NCI-H2196 treated with DMSO at 0.1 percent for 48 hours (cell line): ENCODE measurements around the gene PGGHG.
"Not testable (repeated sequence)": the region's sequence is repeated elsewhere in the genome, so short reads cannot be mapped to it uniquely, and the experiment has no call there.

ENCODE experiments used
- DNase-seq: peaks from one replicate; lab custom pipeline; 2025; ENCODE audit not compliant: unreplicated experiment; lab: John Stamatoyannopoulos, UW

The PGGHG gene

GRCh38 chr11:268716-269145, 20.2 kb upstream of the PGGHG start:
- DNase-seq: not testable (repeated sequence)

- no peak for DNase-seq
Measured at GRCh38 chr11:269146-269890, 19.6 kb upstream of the PGGHG start.

GRCh38 chr11:270451-271318, 18.2 kb upstream of the PGGHG start:
- no peak for DNase-seq

- no peak for DNase-seq
Measured at GRCh38 chr11:271319-271715, 17.6 kb upstream of the PGGHG start.

- no peak for DNase-seq
Measured at GRCh38 chr11:272195-272930, 16.6 kb upstream of the PGGHG start.

GRCh38 chr11:272931-273198, 16.1 kb upstream of the PGGHG start:
- DNase-seq: no peak

GRCh38 chr11:276219-276618, 12.7 kb upstream of the PGGHG start:
- DNase-seq: no peak

- no peak for DNase-seq
Measured at GRCh38 chr11:278001-278951, 10.7 kb upstream of the PGGHG start, which contains the start of gene NLRP6. NLRP6 (plus strand) TSS chr11:278407; CDS start chr11:278570, 163 bp downstream.

GRCh38 chr11:279040-279965, 9.6 kb upstream of the PGGHG start:
- no peak for DNase-seq

- DNase-seq: peak; percentile 41
Measured at GRCh38 chr11:279966-280705, 8.8 kb upstream of the PGGHG start.

- DNase-seq: no peak
Measured at GRCh38 chr11:280706-281485, 8.0 kb upstream of the PGGHG start.

GRCh38 chr11:281486-282161, 7.3 kb upstream of the PGGHG start:
- no peak for DNase-seq

- no peak for DNase-seq
Measured at GRCh38 chr11:282171-282570, 6.8 kb upstream of the PGGHG start.

- no peak for DNase-seq
Measured at GRCh38 chr11:282630-283360, 6.1 kb upstream of the PGGHG start.

- no peak for DNase-seq
Measured at GRCh38 chr11:283405-284104, 5.4 kb upstream of the PGGHG start.
